Measurements from ENCODE around the gene NDUFB10.

GRCh38 chr16:1914988-1915387, 44.4 kb upstream of the NDUFB10 start:
- no peak for TF ChIP-seq CTCF (IDR thresholded peaks at IDR 0.05; ENCODE audit: borderline replicate concordance, extremely low read depth, low read length, poor library complexity, severe bottlenecking)
- TF ChIP-seq EZH2 (IDR thresholded peaks at IDR 0.05; ENCODE audit: borderline replicate concordance, low read depth, low read length, severe bottlenecking) = no peak
